Neural progenitor cell (in vitro differentiated cells): ENCODE results near the gene NDUFS3. TPM values are rescaled to one million over a fixed set of nuclear protein-coding genes. Genes with fewer than 3 reads are reported as not detected.

ENCODE experiments used
- DNase-seq: peaks from one replicate; pipeline ENCODE4 v3.0.0-alpha.2; 2016; ENCODE audit warnings: low spot score
- H2AFZ ChIP-seq: fragments of 200-600 bp; sonication (generic); replicated peaks from 2 replicates; pipeline ENCODE4 v1.6.1; 2016; ENCODE audit warnings: antibody characterized with exemption
- H3F3A ChIP-seq: fragments of 200-600 bp; sonication (generic); 2 replicates; pipeline ENCODE4 v1.6.1; 2016; ENCODE audit warnings: antibody characterized with exemption, low read depth
- H3K27ac ChIP-seq: fragments of 200-600 bp; sonication (generic); 2 replicates; pipeline ENCODE4 v1.5.1; 2016; ENCODE audit warnings: mild to moderate bottlenecking
- H3K27me3 ChIP-seq: fragments of 200-600 bp; sonication (generic); 2 replicates; pipeline ENCODE4 v1.6.1; 2016; ENCODE audit warnings: mild to moderate bottlenecking, moderate library complexity
- H3K36me3 ChIP-seq: fragments of 200-600 bp; sonication (generic); 2 replicates; pipeline ENCODE4 v1.5.1; 2016
- H3K4me1 ChIP-seq: fragments of 200-600 bp; sonication (generic); 2 replicates; pipeline ENCODE4 v1.6.1; 2016; ENCODE audit warnings: mixed run types
- H3K4me2 ChIP-seq: fragments of 200-600 bp; sonication (generic); 2 replicates; pipeline ENCODE4 v1.6.1; 2016
- H3K4me3 ChIP-seq: fragments of 200-600 bp; sonication (generic); 2 replicates; pipeline ENCODE4 v1.5.1; 2016
- H3K79me2 ChIP-seq: fragments of 200-600 bp; sonication (generic); 2 replicates; pipeline ENCODE4 v1.6.1; 2016; ENCODE audit warnings: low read depth
- H3K9ac ChIP-seq: fragments of 200-600 bp; sonication (generic); 2 replicates; pipeline ENCODE4 v1.6.1; 2016
- H3K9me3 ChIP-seq: fragments of 200-600 bp; sonication (generic); 2 replicates; pipeline ENCODE4 v1.5.1; 2016; ENCODE audit warnings: low read depth
- H4K20me1 ChIP-seq: fragments of 200-600 bp; sonication (generic); 2 replicates; pipeline ENCODE4 v1.6.1; 2016; ENCODE audit warnings: low read depth
- H3K27ac Mint-ChIP-seq: 3 replicates; pipeline ENCODE4 v1.8.0; 2021; ENCODE audit warnings: mixed read lengths
- H3K27me3 Mint-ChIP-seq: 2 replicates; pipeline ENCODE4 v1.8.0; 2022; ENCODE audit warnings: low read depth, mild to moderate bottlenecking, inconsistent platforms, moderate library complexity, mixed read lengths; ENCODE audit not compliant: insufficient read depth
- H3K36me3 Mint-ChIP-seq: 3 replicates; pipeline ENCODE4 v1.8.0; 2021; ENCODE audit warnings: mixed read lengths
- H3K4me1 Mint-ChIP-seq: 3 replicates; pipeline ENCODE4 v1.8.0; 2021; ENCODE audit warnings: mixed read lengths
- H3K4me3 Mint-ChIP-seq: 3 replicates; pipeline ENCODE4 v1.8.0; 2021; ENCODE audit warnings: mild to moderate bottlenecking, moderate library complexity, mixed read lengths
- H3K9me3 Mint-ChIP-seq: 3 replicates; pipeline ENCODE4 v1.8.0; 2020; ENCODE audit warnings: mixed read lengths
- CTCF ChIP-seq: fragments of 200-600 bp; sonication (generic); IDR thresholded peaks from 2 replicates; pipeline ENCODE4 v1.5.1; 2017; ENCODE audit warnings: antibody characterized with exemption, mild to moderate bottlenecking
- EZH2 ChIP-seq: fragments of 200-600 bp; sonication (generic); IDR thresholded peaks from 2 replicates; pipeline ENCODE4 v1.6.1; 2017; ENCODE audit warnings: antibody characterized with exemption, mild to moderate bottlenecking, moderate library complexity
- EZH2phosphoT487 ChIP-seq: fragments of 200-600 bp; sonication (generic); IDR thresholded peaks from 2 replicates; pipeline ENCODE4 v1.6.1; 2017; ENCODE audit warnings: antibody characterized with exemption
- total RNA-seq: library from RNA; depleted of rRNA; stranded (reverse); fragments of >200 nt; gene quantifications from 2 replicates; pipeline ENCODE4 v1.2.3, GENCODE V29; 2015; ENCODE audit warnings: low replicate concordance

Gene NDUFS3
- total RNA-seq, 1 donor from 2014 or later, result 78.9 TPM

GRCh38 chr11:47617417-47617809 lies 38.5 kb downstream of the NDUFS3 start:
- Histone ChIP-seq H4K20me1 (no peaks in the 10 kb centered on the region), H3K4me1 (no peaks in the 10 kb centered on the region), H3K36me3 (peaks cover 7% of the 10 kb centered on the region), H3K4me2 (no peak overlapping the region), H3K4me3 (no peak overlapping the region), H3K9ac (no peak overlapping the region), H3K27me3 (no peaks in the 10 kb centered on the region), H3K27ac (no peak overlapping the region), H3K79me2 (no peaks in the 10 kb centered on the region), H2AFZ (no peak overlapping the region), H3K9me3 (no peaks in the 10 kb centered on the region), H3F3A (peaks cover 23% of the 10 kb centered on the region)
- no peaks in the 10 kb centered on the region for H3K27me3 Mint-ChIP-seq
- H3K4me3 Mint-ChIP-seq, result no peak overlapping the region
- no peaks in the 10 kb centered on the region for H3K9me3 Mint-ChIP-seq
- no peaks in the 10 kb centered on the region for H3K4me1 Mint-ChIP-seq
- DNase-seq, result no peak
- H3K27ac Mint-ChIP-seq, result no peak overlapping the region
- no peak for TF ChIP-seq EZH2
- no peak for TF ChIP-seq CTCF
- TF ChIP-seq EZH2phosphoT487, result no peak
- peaks cover 2% of the 10 kb centered on the region for H3K36me3 Mint-ChIP-seq

GRCh38 chr11:47620836-47621378 lies 42.0 kb downstream of the NDUFS3 start:
- Mint-ChIP-seq H3K9me3 (no peaks in the 10 kb centered on the region), H3K4me3 (no peak overlapping the region), H3K27ac (no peak overlapping the region), H3K4me1 (no peaks in the 10 kb centered on the region), H3K27me3 (no peaks in the 10 kb centered on the region), H3K36me3 (peaks cover 4% of the 10 kb centered on the region)
- Histone ChIP-seq H3K79me2 (no peaks in the 10 kb centered on the region), H2AFZ (no peak overlapping the region), H4K20me1 (no peaks in the 10 kb centered on the region), H3K36me3 (peaks cover 7% of the 10 kb centered on the region), H3K4me2 (no peak overlapping the region), H3K9me3 (no peaks in the 10 kb centered on the region), H3K27ac (no peak overlapping the region), H3F3A (peaks cover 19% of the 10 kb centered on the region), H3K9ac (no peak overlapping the region), H3K27me3 (no peaks in the 10 kb centered on the region), H3K4me3 (no peak overlapping the region), H3K4me1 (no peaks in the 10 kb centered on the region)
- TF ChIP-seq EZH2 (no peak), EZH2phosphoT487 (no peak), CTCF (no peak)
- DNase-seq, result no peak

- Mint-ChIP-seq H3K4me3 (no peak overlapping the region), H3K27me3 (no peaks in the 10 kb centered on the region), H3K27ac (no peak overlapping the region), H3K4me1 (no peaks in the 10 kb centered on the region), H3K9me3 (no peaks in the 10 kb centered on the region), H3K36me3 (peaks cover 19% of the 10 kb centered on the region)
- Histone ChIP-seq H3K79me2 (no peaks in the 10 kb centered on the region), H3K4me1 (no peaks in the 10 kb centered on the region), H3K9me3 (no peaks in the 10 kb centered on the region), H3K36me3 (peaks cover 14% of the 10 kb centered on the region), H3F3A (no peaks in the 10 kb centered on the region), H3K9ac (no peak overlapping the region), H3K27ac (no peak overlapping the region), H3K4me2 (no peak overlapping the region), H4K20me1 (no peaks in the 10 kb centered on the region), H3K4me3 (no peak overlapping the region), H3K27me3 (no peaks in the 10 kb centered on the region), H2AFZ (no peak overlapping the region)
- DNase-seq, result no peak
- no peak for TF ChIP-seq CTCF
- TF ChIP-seq EZH2phosphoT487, result no peak
- no peak for TF ChIP-seq EZH2
Measured at GRCh38 chr11:47626234-47626633, 47.4 kb downstream of the NDUFS3 start.
